Spleen (tissue), 11 donors: ENCODE results near the gene IPCEF1. TPM values are rescaled to one million over a fixed set of nuclear protein-coding genes. Genes with fewer than 3 reads are reported as not detected.

Experiments
- DNase-seq: peaks from one replicate; pipeline ENCODE4 v3.0.0-alpha.2; 2020
- H3K27ac ChIP-seq, 8 donors: fragments of 200-600 bp; sonication (generic) in 7 of 8; 1 replicate in 4 of 8; 2 replicates in 4 of 8; pipeline versions ENCODE4 v1.5.0 to v1.8.0; 2016 to 2021; ENCODE audit warnings: inconsistent platforms in 4 of 8, mild to moderate bottlenecking in 4 of 8, moderate library complexity in 1 of 8
- H3K27me3 ChIP-seq, 7 donors: fragments of 200-600 bp; sonication (generic) in 6 of 7; replicated peaks in 1 of 7; 1 replicate in 4 of 7; 2 replicates in 3 of 7; pipeline versions ENCODE4 v1.5.0 to v1.8.0; 2016 to 2021; ENCODE audit warnings: inconsistent platforms in 3 of 7, mild to moderate bottlenecking in 1 of 7
- H3K36me3 ChIP-seq, 6 donors: fragments of 200-600 bp; sonication (generic) in 5 of 6; 1 replicate in 4 of 6; 2 replicates in 2 of 6; pipeline versions ENCODE4 v1.5.0 to v1.8.0; 2016 to 2021; ENCODE audit warnings: inconsistent platforms in 2 of 6
- H3K4me1 ChIP-seq, 6 donors: fragments of 200-600 bp; sonication (generic) in 5 of 6; 1 replicate in 3 of 6; 2 replicates in 3 of 6; pipeline versions ENCODE4 v1.5.0 to v1.8.0; 2016 to 2021; ENCODE audit warnings: inconsistent platforms in 3 of 6
- H3K4me3 ChIP-seq, 8 donors: fragments of 200-600 bp; sonication (generic) in 7 of 8; 1 replicate in 4 of 8; 2 replicates in 4 of 8; pipeline versions ENCODE4 v1.5.0 to v1.8.0; 2016 to 2021; ENCODE audit warnings: inconsistent platforms in 4 of 8, mild to moderate bottlenecking in 4 of 8, moderate library complexity in 2 of 8
- H3K9me3 ChIP-seq, 8 donors: fragments of 200-600 bp; sonication (generic) in 7 of 8; 1 replicate in 4 of 8; 2 replicates in 4 of 8; pipeline versions ENCODE4 v1.5.0 to v1.8.0; 2016 to 2021; ENCODE audit warnings: inconsistent platforms in 4 of 8
- POLR2A ChIP-seq, 3 donors: fragments of 450-650 bp; IDR thresholded peaks; one replicate each; pipeline ENCODE4 v1.5.1; 2017; ENCODE audit warnings: antibody characterized with exemption in 3 of 3, mild to moderate bottlenecking in 1 of 3
- POLR2AphosphoS5 ChIP-seq, 3 donors: sonication (generic); formaldehyde crosslinking; IDR thresholded peaks; one replicate each; pipeline ENCODE4 v1.5.1; 2017; ENCODE audit warnings: antibody characterized with exemption in 3 of 3
- WGBS, 5 donors: extraction: QIAGEN DNeasy Blood & Tissue Kit in 3 of 5; methylation state at CpG; one replicate each; pipeline versions ENCODE4 v1.1.5 to v1.1.7; 2013 to 2018; 5-methylcytosine and 5-hydroxymethylcytosine counted together
- intact Hi-C: fragments of 100-400 bp; cut with DNase I; formaldehyde crosslinking; loops from one replicate; pipeline ENCODE4 v1.15.0; 2023; ENCODE audit warnings: low total_unique reads
- polyA plus RNA-seq, 3 donors: library from polyadenylated mRNA; stranded (reverse); fragments of 200-250 nt; gene quantifications; one replicate each; pipeline ENCODE4 v1.2.1, GENCODE V29; 2013
- total RNA-seq, 7 donors: library from RNA; depleted of rRNA in 3 of 7; stranded (reverse); fragments of >200 nt in 3 of 7; fragmentation: NEBNext Ultra II Directional in 4 of 7; extraction: Animal tissue kit (Norgen Biotek cat#: 25700) in 4 of 7; gene quantifications; one replicate each; pipeline versions ENCODE4 v1.1.0 to v1.2.1, GENCODE V29; 2016 to 2021
- TF ChIP-seq, protein P1 (sequence below), 11 experiments: fragments of 200-600 bp in 7 of 11; fragments of 450-650 bp in 4 of 11; sonication (generic) in 4 of 11; IDR thresholded peaks in 8 of 11; conservative IDR thresholded peaks in 3 of 11; 1 replicate in 7 of 11; 2 replicates in 4 of 11; pipeline versions ENCODE4 v1.4.0 to v1.8.0; 2016 to 2021; ENCODE audit warnings: antibody characterized with exemption in 11 of 11, inconsistent platforms in 4 of 11, mild to moderate bottlenecking in 1 of 11
- donor health status: healthy with polysubstance abuse.
- donor health status: DM: no; HTN: no; CAD: no; lungs with moderate emphysema.
- donor health status: DM: no; HTN: no; CAD: no.
- donor health status: Bipolar disorder and iron deficiency.
- donor health status: healthy.
- donor health status: DM: no; HTN: no; CAD: no.
- donor health status: DM: yes; HTN: yes; CAD: no.

IPCEF1 gene
- total and polyA plus RNA-seq, 10 donors, result 1.4 to 32.2 (median 26.2) TPM

DNA sequence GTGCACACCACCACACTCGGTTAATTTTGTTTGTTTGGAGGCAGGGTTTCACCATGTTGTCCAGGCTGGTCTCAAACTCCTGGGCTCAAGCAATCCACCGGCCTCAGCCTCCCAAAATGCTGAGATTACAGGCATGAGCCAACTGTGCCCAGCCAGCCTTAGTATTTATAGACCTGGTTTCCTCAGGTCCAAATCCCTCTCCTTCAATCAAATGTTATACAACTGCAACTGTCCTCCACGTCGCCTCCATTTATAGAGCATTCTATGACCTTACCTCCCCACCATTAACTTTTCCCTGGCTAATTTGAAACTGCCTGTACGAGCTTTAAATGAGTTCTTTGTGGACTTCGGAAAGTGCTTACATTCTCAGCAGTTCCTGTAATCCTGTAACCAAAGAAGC is 39.3 kb upstream of the IPCEF1 start:
- TF ChIP-seq, protein P1, sequence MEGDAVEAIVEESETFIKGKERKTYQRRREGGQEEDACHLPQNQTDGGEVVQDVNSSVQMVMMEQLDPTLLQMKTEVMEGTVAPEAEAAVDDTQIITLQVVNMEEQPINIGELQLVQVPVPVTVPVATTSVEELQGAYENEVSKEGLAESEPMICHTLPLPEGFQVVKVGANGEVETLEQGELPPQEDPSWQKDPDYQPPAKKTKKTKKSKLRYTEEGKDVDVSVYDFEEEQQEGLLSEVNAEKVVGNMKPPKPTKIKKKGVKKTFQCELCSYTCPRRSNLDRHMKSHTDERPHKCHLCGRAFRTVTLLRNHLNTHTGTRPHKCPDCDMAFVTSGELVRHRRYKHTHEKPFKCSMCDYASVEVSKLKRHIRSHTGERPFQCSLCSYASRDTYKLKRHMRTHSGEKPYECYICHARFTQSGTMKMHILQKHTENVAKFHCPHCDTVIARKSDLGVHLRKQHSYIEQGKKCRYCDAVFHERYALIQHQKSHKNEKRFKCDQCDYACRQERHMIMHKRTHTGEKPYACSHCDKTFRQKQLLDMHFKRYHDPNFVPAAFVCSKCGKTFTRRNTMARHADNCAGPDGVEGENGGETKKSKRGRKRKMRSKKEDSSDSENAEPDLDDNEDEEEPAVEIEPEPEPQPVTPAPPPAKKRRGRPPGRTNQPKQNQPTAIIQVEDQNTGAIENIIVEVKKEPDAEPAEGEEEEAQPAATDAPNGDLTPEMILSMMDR (IDR thresholded peaks at IDR 0.05 in 8 of 11, conservative IDR thresholded peaks at IDR 0.05 in 3 of 11), result no peak
- TF ChIP-seq POLR2A (IDR thresholded peaks at IDR 0.05), result no peak
- TF ChIP-seq POLR2AphosphoS5 (IDR thresholded peaks at IDR 0.05), result no peak
- Histone ChIP-seq H3K4me1 (no peaks in the 10 kb centered on the region), H3K27me3 (peaks cover 0 to 6% (median 0%) of the 10 kb centered on the region in 7 donors), H3K27ac (no peak overlapping the region), H3K36me3 (peaks cover 0 to 2% (median 0%) of the 10 kb centered on the region in 6 donors), H3K9me3 (no peaks in the 10 kb centered on the region), H3K4me3 (no peak overlapping the region)
- DNase-seq, result no peak
- intact Hi-C loops, result no loop called here
- 90 to 97% (median 93%) methylated on average over 6 of the region's 6 CpGs for WGBS, 5 donors

DNA sequence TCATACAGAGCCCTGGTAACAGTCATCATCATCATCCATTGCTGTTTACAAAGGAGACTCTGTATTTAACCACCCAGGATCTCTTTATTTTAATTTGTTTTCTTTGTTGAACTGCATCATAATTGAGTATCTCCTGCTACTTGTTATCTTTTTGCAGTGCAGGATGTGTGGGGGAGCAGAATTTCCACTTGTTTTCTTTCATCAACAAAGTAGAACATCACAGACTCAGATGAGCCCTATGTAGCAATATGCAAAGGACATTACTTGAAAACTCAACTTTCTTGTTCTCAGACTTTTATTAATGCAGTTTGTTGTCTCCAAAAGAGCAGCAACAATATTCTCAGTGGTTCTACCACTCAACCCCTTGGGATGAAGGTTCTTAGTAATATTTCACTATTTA is 38.7 kb upstream of the IPCEF1 start:
- Histone ChIP-seq H3K4me1 (no peaks in the 10 kb centered on the region), H3K4me3 (no peak overlapping the region), H3K36me3 (no peaks in the 10 kb centered on the region), H3K27me3 (peaks cover 0 to 6% (median 0%) of the 10 kb centered on the region in 7 donors), H3K9me3 (no peaks in the 10 kb centered on the region), H3K27ac (no peak overlapping the region)
- intact Hi-C loops, result no loop called here
- no peak for DNase-seq
- TF ChIP-seq, protein P1 (IDR thresholded peaks at IDR 0.05 in 8 of 11, conservative IDR thresholded peaks at IDR 0.05 in 3 of 11), result no peak
- TF ChIP-seq POLR2AphosphoS5 (IDR thresholded peaks at IDR 0.05) (no peak), POLR2A (IDR thresholded peaks at IDR 0.05) (no peak)

DNA sequence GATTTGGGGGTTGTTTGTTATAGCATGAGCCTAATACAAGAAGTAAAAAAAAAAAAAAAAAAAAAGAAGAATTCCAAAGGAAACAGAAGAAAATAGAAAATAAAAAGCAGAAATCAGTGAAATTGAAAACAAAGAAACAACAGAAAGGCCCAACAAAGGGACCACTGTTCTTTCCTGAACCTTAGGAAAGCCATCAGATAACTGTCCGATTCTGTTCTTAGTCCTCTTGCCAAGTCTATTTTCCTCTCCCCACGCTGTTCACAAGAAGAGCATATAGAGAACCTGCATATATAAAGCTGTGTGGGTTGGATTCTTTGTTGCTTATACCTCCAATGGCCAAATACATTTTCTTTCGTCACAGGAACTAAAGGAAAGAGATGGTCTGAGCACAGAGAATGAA is 38.0 kb upstream of the IPCEF1 start:
- H3K4me3 ChIP-seq, result no peak overlapping the region
- peaks cover 0 to 6% (median 0%) of the 10 kb centered on the region in 7 donors for H3K27me3 ChIP-seq
- intact Hi-C loops, result no loop called here
- H3K4me1 ChIP-seq, result no peaks in the 10 kb centered on the region
- no peaks in the 10 kb centered on the region for H3K36me3 ChIP-seq
- TF ChIP-seq POLR2A (IDR thresholded peaks at IDR 0.05) (no peak), POLR2AphosphoS5 (IDR thresholded peaks at IDR 0.05) (no peak)
- TF ChIP-seq, protein P1 (IDR thresholded peaks at IDR 0.05 in 8 of 11, conservative IDR thresholded peaks at IDR 0.05 in 3 of 11), result no peak
- 80 to 94% (median 87%) methylated on average over 3 of the region's 3 CpGs for WGBS, 5 donors
- no peak for DNase-seq
- peaks cover 0 to 5% (median 0%) of the 10 kb centered on the region in 8 donors for H3K9me3 ChIP-seq
- H3K27ac ChIP-seq, result no peak overlapping the region

DNA sequence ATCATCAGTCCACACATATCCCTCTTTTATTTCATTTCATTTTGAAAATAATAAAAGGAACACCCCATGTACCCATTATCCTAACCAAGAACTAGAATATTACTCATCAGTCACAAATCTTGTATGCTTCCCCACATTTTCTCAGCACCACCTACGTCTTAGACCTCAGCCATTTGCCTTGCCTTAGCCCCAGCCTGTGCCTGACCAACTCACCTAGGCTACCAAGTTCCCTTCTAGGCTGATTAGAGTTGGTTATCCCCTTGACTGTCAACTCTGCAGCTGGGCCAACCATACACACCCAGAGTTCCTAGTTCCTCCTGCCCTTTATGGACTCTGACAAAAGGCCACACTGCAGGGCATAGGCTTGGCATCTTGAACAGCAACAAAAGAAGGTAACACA is 33.4 kb upstream of the IPCEF1 start:
- WGBS, 5 donors, result 73 to 84% (median 83%) methylated on average over 1 of the region's 1 CpG
- H3K27me3 ChIP-seq, result peaks cover 0 to 6% (median 0%) of the 10 kb centered on the region in 7 donors
- peaks cover 0 to 16% (median 0%) of the 10 kb centered on the region in 8 donors for H3K9me3 ChIP-seq
- H3K27ac ChIP-seq, result no peak overlapping the region
- intact Hi-C loops, result no loop called here
- no peak for DNase-seq
- H3K4me1 ChIP-seq, result no peaks in the 10 kb centered on the region
- H3K4me3 ChIP-seq, result no peak overlapping the region
- TF ChIP-seq, protein P1 (IDR thresholded peaks at IDR 0.05 in 8 of 11, conservative IDR thresholded peaks at IDR 0.05 in 3 of 11), result no peak
- no peak for TF ChIP-seq POLR2AphosphoS5 (IDR thresholded peaks at IDR 0.05)
- no peak for TF ChIP-seq POLR2A (IDR thresholded peaks at IDR 0.05)
- H3K36me3 ChIP-seq, result no peaks in the 10 kb centered on the region
